ENCODE data around the gene ZER1. TPM values are rescaled to one million over a fixed set of nuclear protein-coding genes. Genes with fewer than 3 reads are reported as not detected.
A peak's percentile ranks its signal among the peaks of the same experiment; 100 is the strongest.

ZER1 gene
- total RNA-seq, 2 experiments from 2014 or later, result 14.9 to 17.8 TPM

DNA sequence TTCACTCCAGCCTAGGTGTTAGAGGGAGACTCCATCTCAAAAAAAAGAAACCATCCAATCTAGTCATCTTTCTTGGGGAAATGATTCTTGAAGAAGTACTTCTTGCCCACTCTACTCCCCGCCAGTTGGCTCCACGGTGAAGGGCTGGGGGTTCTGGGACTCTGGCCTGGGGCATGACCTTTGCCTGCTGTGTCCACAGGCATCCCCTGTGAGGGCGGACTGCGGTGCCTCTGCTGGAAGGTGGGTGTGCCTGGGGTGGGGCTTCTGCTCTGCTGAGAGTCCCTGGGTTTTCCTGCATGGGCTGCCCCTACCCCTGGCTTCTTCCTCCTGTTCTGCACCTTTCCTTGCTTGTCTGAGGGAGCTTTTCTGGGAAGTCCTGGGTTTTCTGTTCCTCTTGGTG lies 18.8 kb upstream of the ZER1 start:
- no peak for ATAC-seq
- H3K27ac Mint-ChIP-seq, result peak overlapping the region; percentile 27
- H3K27me3 Mint-ChIP-seq, result no peaks in the 10 kb centered on the region
- intact Hi-C loops (cut with micrococcal nuclease), result no loop called here
- DNase-seq, result no peak
- H3K9me3 Mint-ChIP-seq, result no peaks in the 10 kb centered on the region
- H3K36me3 Mint-ChIP-seq (ENCODE audit: low read depth), result peaks cover 9% of the 10 kb centered on the region
- ChIA-PET POLR2A (interaction anchor here (0.9 kb wide), 1 partner anchor 37 kb away, joined by 3 read pairs; no protein-coding TSS in a partner anchor), CTCF (interaction anchor here (3.2 kb wide), 1 partner anchor 28 kb away, joined by 14 read pairs; the partner anchor contains the start of gene ENDOG)
- no peak overlapping the region for H3K4me3 Mint-ChIP-seq
- TF ChIP-seq, protein P1, sequence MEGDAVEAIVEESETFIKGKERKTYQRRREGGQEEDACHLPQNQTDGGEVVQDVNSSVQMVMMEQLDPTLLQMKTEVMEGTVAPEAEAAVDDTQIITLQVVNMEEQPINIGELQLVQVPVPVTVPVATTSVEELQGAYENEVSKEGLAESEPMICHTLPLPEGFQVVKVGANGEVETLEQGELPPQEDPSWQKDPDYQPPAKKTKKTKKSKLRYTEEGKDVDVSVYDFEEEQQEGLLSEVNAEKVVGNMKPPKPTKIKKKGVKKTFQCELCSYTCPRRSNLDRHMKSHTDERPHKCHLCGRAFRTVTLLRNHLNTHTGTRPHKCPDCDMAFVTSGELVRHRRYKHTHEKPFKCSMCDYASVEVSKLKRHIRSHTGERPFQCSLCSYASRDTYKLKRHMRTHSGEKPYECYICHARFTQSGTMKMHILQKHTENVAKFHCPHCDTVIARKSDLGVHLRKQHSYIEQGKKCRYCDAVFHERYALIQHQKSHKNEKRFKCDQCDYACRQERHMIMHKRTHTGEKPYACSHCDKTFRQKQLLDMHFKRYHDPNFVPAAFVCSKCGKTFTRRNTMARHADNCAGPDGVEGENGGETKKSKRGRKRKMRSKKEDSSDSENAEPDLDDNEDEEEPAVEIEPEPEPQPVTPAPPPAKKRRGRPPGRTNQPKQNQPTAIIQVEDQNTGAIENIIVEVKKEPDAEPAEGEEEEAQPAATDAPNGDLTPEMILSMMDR (IDR thresholded peaks at IDR 0.05), result no peak
- peaks cover 19% of the 10 kb centered on the region for H3K4me1 Mint-ChIP-seq (ENCODE audit: low read depth)

- Mint-ChIP-seq H3K4me3 (peak overlapping the region; percentile 93), H3K9me3 (no peaks in the 10 kb centered on the region), H3K36me3 (ENCODE audit: low read depth) (peaks cover 7% of the 10 kb centered on the region), H3K27me3 (no peaks in the 10 kb centered on the region), H3K27ac (peak overlapping the region; percentile 85), H3K4me1 (ENCODE audit: low read depth) (peaks cover 22% of the 10 kb centered on the region)
- intact Hi-C loops (cut with micrococcal nuclease), result no loop called here
- DNase-seq, result no peak
- TF ChIP-seq, protein P1 (IDR thresholded peaks at IDR 0.05), result no peak
- CTCF ChIA-PET, result interaction anchor here (1.0 to 2.7 kb wide), 5 partner anchors 21 to 138 kb away, joined by 3 to 14 read pairs (median 4); partner anchors contain the start of genes ENDOG and PKN3
- POLR2A ChIA-PET, result interaction anchor here (0.8 to 1.5 kb wide), 5 partner anchors 16 to 104 kb away, joined by 3 to 5 read pairs (median 4); partner anchors contain the start of genes ENDOG, PKN3, SPOUT1 and ZER1
- ATAC-seq, result no peak
These were observed 16.7 kb upstream of the ZER1 start for GRCh38 chr9:128788445-128788844.

- DNase-seq (peak; percentile 15), ATAC-seq (no peak)
- intact Hi-C loops (cut with micrococcal nuclease), result no loop called here
- Mint-ChIP-seq H3K4me1 (ENCODE audit: low read depth) (peaks cover 20% of the 10 kb centered on the region), H3K4me3 (peak overlapping the region; percentile 93), H3K36me3 (ENCODE audit: low read depth) (peaks cover 7% of the 10 kb centered on the region), H3K9me3 (no peaks in the 10 kb centered on the region), H3K27ac (peak overlapping the region; percentile 85), H3K27me3 (no peaks in the 10 kb centered on the region)
- CTCF ChIA-PET, result interaction anchor here (2.5 to 2.7 kb wide), 2 partner anchors 31 to 139 kb away, joined by 12 to 14 read pairs; partner anchors contain the start of gene ENDOG
- POLR2A ChIA-PET, result interaction anchor here (0.8 kb wide), 2 partner anchors 42 to 104 kb away, joined by 3 to 4 read pairs; partner anchors contain the start of gene SPOUT1
- TF ChIP-seq, protein P1 (IDR thresholded peaks at IDR 0.05), result no peak
These were observed 15.9 kb upstream of the ZER1 start for GRCh38 chr9:128787659-128788058.

- peak within 1 kb of the TSS; percentile 93 for H3K4me3 Mint-ChIP-seq
- DNase-seq, result peak; percentile 90
- intact Hi-C loops (cut with micrococcal nuclease), result no loop called here
- TF ChIP-seq, protein P1 (IDR thresholded peaks at IDR 0.05), result no peak
- peaks cover 4% of the 10 kb centered on the region for H3K36me3 Mint-ChIP-seq (ENCODE audit: low read depth)
- no peaks in the 10 kb centered on the region for H3K27me3 Mint-ChIP-seq
- ChIA-PET POLR2A (interaction anchor here (1.0 kb wide), 1 partner anchor 15 kb away, joined by 7 read pairs; the partner anchor contains the start of gene ZER1), CTCF (interaction anchor here (2.7 kb wide), 1 partner anchor 31 kb away, joined by 12 read pairs; the partner anchor contains the start of gene ENDOG)
- H3K27ac Mint-ChIP-seq, result peak within 1 kb of the TSS; percentile 85
- ATAC-seq, result peak; percentile 97
- H3K4me1 Mint-ChIP-seq (ENCODE audit: low read depth), result peaks cover 20% of the 10 kb centered on the region
- no peaks in the 10 kb centered on the region for H3K9me3 Mint-ChIP-seq
These were observed 15.2 kb upstream of the ZER1 start, which contains the start of gene TBC1D13 for GRCh38 chr9:128786681-128787601. Gene TBC1D13, plus strand, starts transcription at chr9:128787253. Its CDS starts 101 bp downstream, at chr9:128787354.
